Lung (tissue), 12 donors: ENCODE measurements around the gene RTTN. TPM values are rescaled to one million over a fixed set of nuclear protein-coding genes. Genes with fewer than 3 reads are reported as not detected.

ENCODE experiments used
- ATAC-seq: fragments of 200-7000 bp; cut with Tn5 transposase; one replicate; pipeline ENCODE4 v1.9.1; 2020; ENCODE audit warnings: moderate number of reproducible peaks; ENCODE audit not compliant: insufficient read depth, low FRiP score
- DNase-seq, 3 donors: peaks; one replicate each; pipeline ENCODE4 v3.0.0-alpha.2; 2013 to 2017
- H3K27ac ChIP-seq, 2 donors: one replicate each; pipeline ENCODE4 v1.5.1; 2013; ENCODE audit warnings: mild to moderate bottlenecking in 2 of 2, moderate library complexity in 2 of 2, control low read depth in 1 of 2, inconsistent platforms in 1 of 2, low read depth in 1 of 2, low read length in 1 of 2
- H3K27me3 ChIP-seq, 3 donors: one replicate each; pipeline ENCODE4 v1.5.1; 2013; ENCODE audit warnings: low read length in 2 of 3; ENCODE audit not compliant: control insufficient read depth in 3 of 3, insufficient read depth in 3 of 3
- H3K36me3 ChIP-seq, 4 donors: one replicate each; pipeline ENCODE4 v1.5.1; 2013; ENCODE audit warnings: low read length in 4 of 4, mild to moderate bottlenecking in 1 of 4, moderate library complexity in 1 of 4; ENCODE audit not compliant: control insufficient read depth in 4 of 4, insufficient read depth in 4 of 4
- H3K4me1 ChIP-seq, 5 donors: one replicate each; pipeline ENCODE4 v1.5.1; 2013; ENCODE audit warnings: low read length in 5 of 5, mild to moderate bottlenecking in 2 of 5, moderate library complexity in 1 of 5; ENCODE audit not compliant: control insufficient read depth in 5 of 5, insufficient read depth in 5 of 5
- H3K4me3 ChIP-seq: one replicate; pipeline ENCODE4 v1.5.1; 2013; ENCODE audit warnings: mild to moderate bottlenecking, control low read depth, moderate library complexity
- H3K9ac ChIP-seq, 2 donors: one replicate each; pipeline ENCODE4 v1.5.1; 2013; ENCODE audit warnings: low read length in 2 of 2, control low read depth in 1 of 2; ENCODE audit not compliant: insufficient read depth in 1 of 2
- H3K9me3 ChIP-seq, 4 donors: one replicate each; pipeline ENCODE4 v1.5.1; 2013; ENCODE audit warnings: low read length in 3 of 4, mild to moderate bottlenecking in 1 of 4, moderate library complexity in 1 of 4; ENCODE audit not compliant: control insufficient read depth in 4 of 4, insufficient read depth in 3 of 4
- CTCF ChIP-seq: IDR thresholded peaks from 2 replicates; pipeline ENCODE4 v1.5.1; 2012; ENCODE audit warnings: mild to moderate bottlenecking; ENCODE audit errors: control extremely low read depth, extremely low read depth
- WGBS, 2 donors: extraction: QIAGEN DNeasy Blood & Tissue Kit; methylation state at CpG; one replicate each; pipeline ENCODE4 v1.1.7; 2013; 5-methylcytosine and 5-hydroxymethylcytosine counted together
- polyA plus RNA-seq, 2 donors: library from polyadenylated mRNA; stranded (reverse); fragments of 200-250 nt; gene quantifications; one replicate each; pipeline ENCODE4 v1.2.1, GENCODE V29; 2013
- total RNA-seq, 2 donors: library from RNA; depleted of rRNA in 1 of 2; stranded (reverse); fragments of >200 nt in 1 of 2; gene quantifications; one replicate each; pipeline ENCODE4 v1.2.1, GENCODE V29; 2014 to 2021
- donor health status: control.
- donor health status: control.
- donor health status: Bipolar disorder and iron deficiency.
- donor health status: healthy.
- donor health status: DM: yes; HTN: yes; CAD: no.

Gene RTTN
- total and polyA plus RNA-seq, 4 donors = 2.1 to 50.8 (median 9.2) TPM

GRCh38 chr18:70132999-70133398 is 72.5 kb downstream of the RTTN start:
- ATAC-seq (no peak), DNase-seq (no peak)
- no peak overlapping the region for H3K9ac ChIP-seq
- no peak overlapping the region for H3K4me3 ChIP-seq
- WGBS, 2 donors = 50 to 84% methylated on average over 2 of the region's 2 CpGs
- peaks cover 0 to 12% (median 5%) of the 10 kb centered on the region in 4 donors for H3K36me3 ChIP-seq
- TF ChIP-seq CTCF = no peak
- H3K9me3 ChIP-seq = no peaks in the 10 kb centered on the region
- no peak overlapping the region for H3K27ac ChIP-seq
- no peaks in the 10 kb centered on the region for H3K27me3 ChIP-seq
- peaks cover 0 to 2% (median 0%) of the 10 kb centered on the region in 5 donors for H3K4me1 ChIP-seq

GRCh38 chr18:70128271-70128670 is 77.2 kb downstream of the RTTN start:
- H3K36me3 ChIP-seq = peaks cover 0 to 17% (median 5%) of the 10 kb centered on the region in 4 donors
- H3K27me3 ChIP-seq = no peaks in the 10 kb centered on the region
- DNase-seq (no peak), ATAC-seq (no peak)
- H3K9me3 ChIP-seq = no peaks in the 10 kb centered on the region
- no peak overlapping the region for H3K9ac ChIP-seq
- no peak overlapping the region for H3K27ac ChIP-seq
- no peak overlapping the region for H3K4me3 ChIP-seq
- 91 to 94% methylated on average over 2 of the region's 2 CpGs for WGBS, 2 donors
- no peak for TF ChIP-seq CTCF
- H3K4me1 ChIP-seq = peaks cover 0 to 2% (median 0%) of the 10 kb centered on the region in 5 donors

GRCh38 chr18:70127359-70127758 is 78.1 kb downstream of the RTTN start:
- H3K4me3 ChIP-seq = no peak overlapping the region
- peaks cover 0 to 2% (median 0%) of the 10 kb centered on the region in 5 donors for H3K4me1 ChIP-seq
- no peak for TF ChIP-seq CTCF
- WGBS, 2 donors = 72 to 73% methylated on average over 1 of the region's 1 CpG
- no peak overlapping the region for H3K27ac ChIP-seq
- H3K27me3 ChIP-seq = no peaks in the 10 kb centered on the region
- H3K9me3 ChIP-seq = no peaks in the 10 kb centered on the region
- ATAC-seq (no peak), DNase-seq (no peak)
- H3K36me3 ChIP-seq = peaks cover 0 to 12% (median 5%) of the 10 kb centered on the region in 4 donors
- no peak overlapping the region for H3K9ac ChIP-seq

GRCh38 chr18:70126832-70127231 is 78.7 kb downstream of the RTTN start:
- H3K27ac ChIP-seq = no peak overlapping the region
- peaks cover 0 to 2% (median 0%) of the 10 kb centered on the region in 5 donors for H3K4me1 ChIP-seq
- no peaks in the 10 kb centered on the region for H3K9me3 ChIP-seq
- no peak for TF ChIP-seq CTCF
- H3K36me3 ChIP-seq = peaks cover 0 to 12% (median 5%) of the 10 kb centered on the region in 4 donors
- H3K27me3 ChIP-seq = no peaks in the 10 kb centered on the region
- DNase-seq = no peak
- WGBS, 2 donors = 96 to 100% methylated on average over 1 of the region's 1 CpG
- no peak overlapping the region for H3K9ac ChIP-seq
- no peak overlapping the region for H3K4me3 ChIP-seq
- no peak for ATAC-seq
